GM21717 (cell line): ENCODE data around the gene ANKS1A.
"Not testable (repeated sequence)": the region's sequence is repeated elsewhere in the genome, so short reads cannot be mapped to it uniquely, and the experiment has no call there.

ENCODE experiments used
- ATAC-seq: cut with Tn5 transposase; IDR thresholded peaks from one replicate; pipeline ENCODE4 v1.9.1; 2021; ENCODE audit warnings: mild to moderate bottlenecking, moderate library complexity; ENCODE audit not compliant: unreplicated experiment

Gene ANKS1A, protein sequence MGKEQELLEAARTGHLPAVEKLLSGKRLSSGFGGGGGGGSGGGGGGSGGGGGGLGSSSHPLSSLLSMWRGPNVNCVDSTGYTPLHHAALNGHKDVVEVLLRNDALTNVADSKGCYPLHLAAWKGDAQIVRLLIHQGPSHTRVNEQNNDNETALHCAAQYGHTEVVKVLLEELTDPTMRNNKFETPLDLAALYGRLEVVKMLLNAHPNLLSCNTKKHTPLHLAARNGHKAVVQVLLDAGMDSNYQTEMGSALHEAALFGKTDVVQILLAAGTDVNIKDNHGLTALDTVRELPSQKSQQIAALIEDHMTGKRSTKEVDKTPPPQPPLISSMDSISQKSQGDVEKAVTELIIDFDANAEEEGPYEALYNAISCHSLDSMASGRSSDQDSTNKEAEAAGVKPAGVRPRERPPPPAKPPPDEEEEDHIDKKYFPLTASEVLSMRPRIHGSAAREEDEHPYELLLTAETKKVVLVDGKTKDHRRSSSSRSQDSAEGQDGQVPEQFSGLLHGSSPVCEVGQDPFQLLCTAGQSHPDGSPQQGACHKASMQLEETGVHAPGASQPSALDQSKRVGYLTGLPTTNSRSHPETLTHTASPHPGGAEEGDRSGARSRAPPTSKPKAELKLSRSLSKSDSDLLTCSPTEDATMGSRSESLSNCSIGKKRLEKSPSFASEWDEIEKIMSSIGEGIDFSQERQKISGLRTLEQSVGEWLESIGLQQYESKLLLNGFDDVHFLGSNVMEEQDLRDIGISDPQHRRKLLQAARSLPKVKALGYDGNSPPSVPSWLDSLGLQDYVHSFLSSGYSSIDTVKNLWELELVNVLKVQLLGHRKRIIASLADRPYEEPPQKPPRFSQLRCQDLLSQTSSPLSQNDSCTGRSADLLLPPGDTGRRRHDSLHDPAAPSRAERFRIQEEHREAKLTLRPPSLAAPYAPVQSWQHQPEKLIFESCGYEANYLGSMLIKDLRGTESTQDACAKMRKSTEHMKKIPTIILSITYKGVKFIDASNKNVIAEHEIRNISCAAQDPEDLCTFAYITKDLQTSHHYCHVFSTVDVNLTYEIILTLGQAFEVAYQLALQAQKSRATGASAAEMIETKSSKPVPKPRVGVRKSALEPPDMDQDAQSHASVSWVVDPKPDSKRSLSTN

DNA sequence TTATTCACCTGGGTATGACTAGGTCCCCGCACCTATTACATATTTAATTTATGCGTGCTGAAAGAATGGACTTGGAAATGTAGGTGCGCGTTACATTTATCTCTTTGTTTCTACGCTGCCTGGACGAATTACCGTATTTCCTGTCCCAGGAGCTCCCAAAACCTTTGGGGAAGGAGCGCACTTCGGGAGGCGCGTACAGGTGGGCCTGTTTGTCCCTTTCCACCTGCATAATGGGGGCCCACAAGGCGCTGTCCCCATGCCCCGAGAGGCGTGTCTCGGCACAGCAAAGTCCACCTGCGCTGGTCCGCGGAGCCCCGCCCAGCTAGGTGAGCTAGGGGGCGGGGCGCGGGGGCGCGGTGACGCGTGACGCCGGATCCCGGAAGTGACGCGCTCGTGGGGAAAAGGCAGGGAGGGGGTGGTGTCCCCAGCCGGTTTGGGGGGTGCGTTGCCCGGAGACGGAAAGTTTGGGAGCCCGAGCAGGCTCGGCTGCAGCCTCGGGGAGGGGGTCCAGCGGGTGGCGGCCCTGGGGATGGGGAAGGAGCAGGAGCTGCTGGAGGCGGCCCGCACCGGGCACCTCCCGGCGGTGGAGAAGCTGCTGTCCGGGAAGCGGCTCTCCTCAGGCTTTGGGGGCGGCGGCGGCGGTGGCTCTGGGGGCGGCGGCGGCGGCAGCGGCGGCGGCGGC lies at the start of gene ANKS1A:
Gene ANKS1A, plus strand, starts transcription at position 382 of the 682 bp plus-strand sequence. Its CDS starts 148 bp downstream, at position 530.
- peak; percentile 41 for ATAC-seq

DNA sequence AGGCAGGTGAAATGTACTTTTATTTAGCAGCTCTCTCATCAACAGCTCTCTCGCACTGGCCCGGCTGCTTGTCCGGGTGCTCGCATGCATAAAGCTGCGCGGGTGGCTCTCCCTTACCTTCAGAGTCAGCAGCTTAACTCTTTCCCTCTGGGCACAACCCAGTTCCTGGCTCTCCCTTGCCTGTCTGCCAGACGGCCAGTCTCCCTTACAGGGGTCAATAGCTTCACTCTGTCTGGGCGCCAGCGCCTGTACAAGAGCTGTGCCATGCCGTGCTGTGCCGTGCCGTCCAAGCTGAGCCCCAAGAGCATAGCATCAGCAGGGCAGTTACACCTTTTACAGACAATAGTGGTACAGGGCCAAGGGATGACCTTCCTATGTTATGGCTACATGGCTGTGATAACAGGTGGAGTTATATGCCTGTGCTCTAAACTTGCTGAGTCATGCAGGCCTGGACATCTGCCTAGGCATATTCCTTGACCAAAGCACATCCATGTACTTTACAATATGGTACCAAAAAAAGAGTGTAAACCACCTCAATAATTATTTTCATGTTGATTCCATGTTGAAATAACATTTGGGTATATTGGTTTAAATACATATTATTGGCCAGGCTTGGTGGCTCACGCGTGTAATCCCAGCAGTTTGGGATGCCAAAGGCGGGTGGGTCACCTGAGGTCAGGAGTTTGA lies 49.2 kb upstream of the ANKS1A start:
- ATAC-seq = no peak

DNA sequence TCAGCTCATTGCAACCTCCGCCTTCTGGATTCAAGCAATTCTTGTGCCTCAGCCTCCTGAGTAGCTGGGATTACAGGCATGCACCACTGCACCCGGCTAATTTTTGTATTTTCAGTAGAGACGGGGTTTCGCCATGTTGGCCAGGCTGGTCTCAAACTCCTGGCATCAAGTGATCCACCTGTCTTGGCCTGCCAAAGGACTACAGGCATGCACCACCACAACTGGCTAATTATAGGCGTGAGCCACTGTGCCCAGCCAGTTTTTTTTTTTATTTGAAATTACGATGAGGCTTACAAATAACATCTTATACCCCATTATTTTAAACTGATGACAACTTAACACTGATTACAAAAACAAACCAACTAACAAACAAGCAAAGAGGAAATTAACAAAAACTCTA lies 40.0 kb upstream of the ANKS1A start:
- not testable (repeated sequence) for ATAC-seq

DNA sequence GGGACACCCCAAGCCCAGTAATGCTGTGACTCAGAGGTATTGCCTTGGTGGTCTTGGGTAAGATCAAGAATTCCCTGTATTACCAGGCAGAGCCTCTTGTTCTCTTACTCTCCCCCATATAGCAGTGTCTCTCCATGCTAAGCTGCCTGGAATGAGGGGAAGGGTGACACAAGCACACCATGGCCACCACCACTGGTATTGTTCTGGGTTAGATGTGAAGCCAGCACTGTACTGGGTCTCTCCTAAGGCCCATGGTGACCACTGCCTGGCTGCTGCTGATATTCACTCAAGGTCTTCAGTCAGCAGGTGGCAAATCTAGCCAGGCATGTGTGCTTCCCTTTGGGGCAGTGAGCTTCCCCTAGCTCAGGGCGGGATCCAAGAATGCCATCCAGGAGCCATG lies 37.7 kb upstream of the ANKS1A start:
- ATAC-seq = no peak

DNA sequence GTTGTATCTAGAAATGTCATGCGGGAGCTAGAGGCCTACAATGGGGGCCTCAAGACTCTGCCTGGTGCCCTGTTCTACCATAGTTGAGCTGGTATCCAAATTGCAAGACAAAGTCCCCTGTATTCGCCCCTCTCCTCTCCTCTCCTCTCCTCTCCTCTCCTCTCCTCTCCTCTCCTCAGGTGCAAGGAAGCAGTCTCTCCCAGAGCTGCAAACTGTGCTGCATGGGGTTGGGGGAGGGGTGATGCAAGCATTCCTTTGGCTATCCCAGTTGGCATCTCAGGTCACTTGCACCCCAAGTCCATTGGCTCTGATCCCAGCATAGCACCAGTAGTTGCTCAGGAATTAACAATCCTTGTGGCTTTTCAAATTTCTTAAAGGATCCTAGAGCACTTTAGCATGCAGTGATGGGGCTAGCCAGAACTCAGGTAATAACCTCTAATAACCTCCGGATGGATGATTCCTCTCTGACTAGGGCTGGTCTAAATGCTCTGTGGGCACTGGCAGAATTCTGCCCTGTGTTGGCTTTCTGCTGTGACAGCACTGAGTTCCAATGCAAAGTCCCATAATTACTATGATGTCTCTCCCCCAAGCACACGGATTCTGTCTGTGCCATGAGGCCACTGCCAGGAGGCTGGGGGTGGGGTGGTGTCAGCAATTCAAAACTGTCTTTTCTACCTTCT lies 36.5 kb upstream of the ANKS1A start:
- ATAC-seq = no peak

DNA sequence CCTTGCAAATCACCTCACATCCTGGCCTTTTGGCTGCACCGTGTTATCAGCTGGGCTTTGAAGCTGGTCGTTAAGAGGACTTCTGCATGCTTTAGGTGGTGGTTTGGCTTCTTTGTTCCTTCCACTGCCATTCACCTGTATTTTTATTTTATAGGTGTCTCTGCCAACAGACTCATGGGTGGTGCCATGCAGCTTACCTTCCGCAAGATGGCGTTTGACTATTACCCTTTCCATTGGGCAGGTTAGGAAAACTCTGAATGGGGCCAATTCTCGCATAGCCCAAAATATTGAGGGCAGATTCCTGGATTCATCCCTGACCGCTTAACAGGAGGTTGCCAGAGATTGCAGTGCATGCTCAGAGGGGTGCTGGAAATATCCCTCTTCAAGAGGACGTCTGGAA lies 33.6 kb upstream of the ANKS1A start:
- no peak for ATAC-seq

DNA sequence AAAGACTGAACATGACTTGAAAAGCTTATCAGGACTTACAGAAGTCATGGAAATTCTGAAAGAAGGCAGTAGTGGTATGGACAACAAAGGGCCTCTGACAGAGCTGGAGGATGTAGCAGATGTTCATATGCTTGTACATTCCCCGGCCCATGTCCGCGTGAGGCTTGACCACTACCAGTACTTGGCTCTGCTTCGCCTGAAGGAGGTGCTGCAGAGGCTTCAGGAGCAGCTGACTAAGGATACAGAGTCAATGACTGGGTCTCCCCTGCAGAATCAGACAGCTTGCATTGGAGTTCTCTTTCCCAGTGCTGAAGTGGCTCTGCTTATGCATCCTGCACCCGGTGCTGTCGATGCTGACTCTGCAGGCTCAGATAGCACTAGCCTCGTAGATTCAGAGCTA lies 30.4 kb upstream of the ANKS1A start:
- no peak for ATAC-seq

DNA sequence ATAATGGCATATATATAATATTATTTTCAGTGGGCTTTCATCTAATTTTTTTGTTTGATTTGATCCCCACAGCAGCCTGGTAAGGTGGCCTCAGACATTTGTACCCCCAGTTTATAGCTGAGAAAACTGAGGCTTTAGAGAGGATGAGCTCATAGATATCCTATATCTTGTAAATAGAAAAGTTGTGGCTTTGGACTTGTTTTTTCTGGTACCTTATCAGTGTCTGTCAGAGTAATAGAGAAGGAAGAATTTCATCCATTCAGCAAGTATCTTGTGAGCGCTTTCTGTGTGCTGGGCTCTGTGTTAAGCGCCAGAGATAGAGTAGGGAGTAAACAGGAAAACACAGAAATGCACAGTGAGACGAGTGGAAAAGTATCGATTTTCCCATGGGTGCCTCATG lies 29.1 kb upstream of the ANKS1A start:
- ATAC-seq = no peak

DNA sequence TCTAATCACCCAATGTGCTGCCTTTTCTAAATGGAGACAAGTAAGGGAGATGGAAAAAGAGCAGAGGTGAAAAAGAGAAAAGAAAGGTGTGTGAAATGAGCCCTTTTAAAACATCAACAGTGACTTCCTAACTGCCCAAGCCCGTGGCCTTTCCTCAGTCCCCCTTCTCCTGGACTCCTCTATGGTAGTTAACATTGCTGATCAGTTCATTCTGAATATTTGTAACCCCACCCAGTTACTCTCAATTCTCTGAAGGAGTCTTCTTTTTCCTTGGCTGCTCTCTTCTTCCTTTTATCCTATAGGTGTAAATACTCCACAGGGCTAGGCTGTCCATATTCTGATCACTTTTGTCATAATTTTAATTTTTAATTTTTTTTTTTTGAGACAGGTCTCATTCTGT lies 28.3 kb upstream of the ANKS1A start:
- no peak for ATAC-seq

DNA sequence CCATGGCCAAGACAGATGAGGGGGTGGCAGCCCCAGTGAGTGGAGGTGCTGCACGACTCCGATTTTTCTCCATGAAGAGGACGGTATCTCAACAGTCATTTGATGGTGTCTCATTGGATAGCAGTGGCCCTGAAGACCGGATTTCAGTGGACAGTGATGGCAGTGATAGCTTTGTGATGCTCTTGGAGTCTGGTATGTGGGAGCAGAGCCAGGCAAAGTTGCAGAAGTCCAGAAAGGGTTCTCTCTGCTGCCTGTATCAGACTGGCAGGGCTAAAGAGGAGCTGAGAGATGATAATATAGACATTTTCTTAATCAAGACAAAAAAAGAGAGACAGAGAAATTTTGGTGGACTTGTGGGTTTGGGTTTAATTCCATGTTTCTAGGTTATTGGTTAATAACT lies 25.0 kb upstream of the ANKS1A start:
- no peak for ATAC-seq

DNA sequence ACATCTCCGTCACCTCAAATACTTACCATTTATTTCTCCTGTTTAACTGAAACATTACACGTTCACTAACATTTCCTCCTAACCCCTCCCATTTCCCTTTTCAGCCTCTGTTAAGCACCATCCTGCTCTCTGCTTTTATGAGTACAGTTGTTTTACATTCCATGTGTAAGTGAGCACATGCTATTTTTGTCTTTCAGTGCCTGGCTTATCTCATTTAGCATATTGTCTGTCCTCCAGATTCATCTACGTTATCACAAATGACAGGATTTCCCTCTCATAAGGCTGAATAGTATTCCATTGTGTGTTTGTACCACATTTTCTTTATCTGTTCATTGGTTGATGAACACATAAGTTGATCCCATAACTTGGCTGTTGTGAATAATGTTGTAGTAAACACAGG lies 23.9 kb upstream of the ANKS1A start:
- no peak for ATAC-seq

DNA sequence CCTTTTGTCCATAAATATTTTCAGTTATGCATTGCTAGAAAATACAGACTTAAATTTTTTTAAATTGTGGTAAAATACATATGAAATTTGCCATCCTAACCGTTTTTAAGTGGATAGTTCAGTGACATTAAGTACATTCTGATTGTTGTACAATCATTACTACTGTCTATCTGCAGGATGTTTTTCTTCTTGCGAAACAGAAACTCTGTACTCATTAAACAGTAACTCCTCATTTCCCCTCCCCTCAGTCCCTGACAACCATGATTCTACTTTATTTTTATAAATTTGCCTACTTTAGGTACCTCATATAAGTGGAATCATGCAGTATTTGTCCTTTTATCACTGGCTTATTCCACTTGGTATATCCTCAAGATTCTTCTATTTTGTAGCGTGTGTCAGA lies 22.5 kb upstream of the ANKS1A start:
- no peak for ATAC-seq

DNA sequence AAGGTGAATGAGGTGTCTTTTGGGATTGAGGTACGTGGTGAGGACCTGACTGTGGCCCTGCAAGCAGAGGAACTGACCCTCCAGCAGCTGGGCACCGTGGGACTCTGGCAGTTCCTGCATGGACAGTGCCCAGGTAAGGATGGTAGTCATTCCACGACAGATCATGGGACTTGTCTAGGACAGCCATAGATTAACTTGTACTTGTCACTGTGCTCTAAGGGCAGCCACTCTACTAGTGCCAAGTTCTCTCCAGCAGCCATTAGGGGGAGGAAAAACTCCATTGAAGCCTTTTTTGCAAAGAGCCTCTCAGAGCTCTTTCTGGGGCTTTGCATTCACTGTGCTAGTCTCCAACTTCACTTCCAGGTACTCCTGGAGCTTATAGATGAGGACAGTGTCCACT lies 21.6 kb upstream of the ANKS1A start:
- ATAC-seq = no peak

DNA sequence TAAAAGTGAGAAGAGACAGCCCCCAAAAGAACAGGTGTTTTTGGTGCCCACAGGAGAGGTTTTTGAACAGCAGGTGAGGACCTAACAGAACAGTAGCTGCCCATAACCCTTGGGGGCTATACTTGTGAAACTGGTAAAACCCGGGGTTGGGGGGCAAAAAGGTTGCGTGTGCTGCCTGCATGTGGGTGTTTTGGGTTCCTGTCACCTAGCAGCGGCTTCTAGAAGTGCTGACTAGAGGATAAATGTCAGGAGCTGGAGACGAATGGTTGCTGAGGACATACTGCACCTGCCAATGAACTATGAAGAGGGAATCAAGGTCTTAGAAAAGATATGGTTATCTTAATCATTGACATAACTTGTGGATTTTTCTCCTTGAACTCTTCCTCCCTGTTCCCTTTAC lies 17.2 kb upstream of the ANKS1A start:
- ATAC-seq = no peak

DNA sequence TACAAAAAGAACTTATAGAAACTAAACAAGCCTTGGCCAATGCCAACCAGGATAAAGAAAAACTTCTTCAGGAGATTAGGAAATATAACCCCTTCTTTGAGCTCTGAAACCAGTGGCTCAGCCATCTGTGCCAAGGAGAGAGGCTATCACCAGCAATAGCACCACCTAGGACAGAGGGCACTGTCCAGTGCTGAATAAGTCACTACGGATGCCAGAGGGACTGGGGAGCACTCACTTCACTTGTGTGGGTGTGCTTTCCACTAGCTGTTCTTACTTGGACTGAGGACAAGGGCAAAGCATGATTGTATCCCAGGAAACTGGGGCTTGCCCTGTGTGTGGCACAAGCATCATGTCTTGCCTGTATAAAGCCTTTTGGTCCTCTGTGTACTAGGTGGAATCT lies 16.7 kb upstream of the ANKS1A start:
- ATAC-seq = no peak

DNA sequence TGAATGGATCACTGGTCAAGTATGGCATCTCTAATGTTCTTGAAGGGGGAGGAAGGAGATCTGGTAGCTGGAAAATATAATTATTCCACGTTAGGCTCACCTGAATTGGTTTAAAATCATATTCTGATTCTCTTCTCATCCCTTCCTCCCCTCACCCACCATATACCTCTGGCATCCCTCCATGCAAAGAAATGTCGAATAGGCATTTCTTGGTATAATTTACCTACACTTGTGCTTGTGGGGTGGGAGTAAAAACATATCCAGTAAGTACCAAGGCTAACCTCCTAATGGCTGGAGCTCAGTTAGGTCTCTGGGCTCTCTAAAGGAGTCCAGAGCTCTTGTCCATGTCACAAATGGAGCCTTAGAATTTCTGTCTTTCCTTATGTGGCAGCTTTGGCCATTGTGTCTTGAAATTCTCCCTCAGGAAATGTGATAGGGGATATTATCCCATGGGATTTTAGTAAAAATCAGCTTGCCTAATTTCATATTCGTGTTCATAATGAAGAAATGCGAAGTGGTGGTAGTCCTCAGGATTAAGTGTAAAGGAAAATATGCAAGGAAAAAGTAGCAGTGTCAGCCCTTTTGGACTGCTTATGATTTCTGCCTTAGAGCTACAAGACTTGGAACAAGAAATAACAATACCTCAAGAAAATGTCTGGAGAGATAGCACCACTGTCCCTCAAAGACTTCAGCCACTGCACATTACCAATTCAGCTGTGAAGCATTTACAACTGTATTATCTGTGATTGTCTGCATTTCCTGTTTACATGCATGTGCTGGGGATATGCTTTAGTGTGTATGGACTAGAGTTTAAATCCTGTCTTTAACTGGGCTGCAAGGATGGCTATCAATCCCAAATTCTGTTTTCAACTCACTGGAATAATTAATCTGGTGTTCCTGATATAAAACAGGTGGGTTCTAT lies 13.5 kb upstream of the ANKS1A start:
- ATAC-seq = no peak

DNA sequence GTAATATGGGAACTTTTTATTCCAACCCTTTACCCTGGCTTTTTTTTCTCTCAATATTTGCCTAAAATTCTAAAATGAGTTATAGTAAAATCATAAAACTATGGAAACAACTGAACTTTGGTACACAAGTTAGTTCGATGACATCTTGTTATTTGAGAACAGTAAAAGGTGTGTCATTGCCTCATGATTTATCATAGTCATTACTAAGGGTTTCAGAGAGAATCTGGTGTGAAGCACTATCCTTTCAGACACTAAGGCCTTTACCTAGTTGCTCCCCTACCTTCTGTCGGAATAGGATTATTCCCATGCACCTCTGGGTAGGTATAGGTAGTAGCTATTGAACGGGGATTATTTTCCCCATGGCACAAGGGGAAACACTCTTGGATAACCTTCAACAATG lies 12.6 kb upstream of the ANKS1A start:
- ATAC-seq = no peak

DNA sequence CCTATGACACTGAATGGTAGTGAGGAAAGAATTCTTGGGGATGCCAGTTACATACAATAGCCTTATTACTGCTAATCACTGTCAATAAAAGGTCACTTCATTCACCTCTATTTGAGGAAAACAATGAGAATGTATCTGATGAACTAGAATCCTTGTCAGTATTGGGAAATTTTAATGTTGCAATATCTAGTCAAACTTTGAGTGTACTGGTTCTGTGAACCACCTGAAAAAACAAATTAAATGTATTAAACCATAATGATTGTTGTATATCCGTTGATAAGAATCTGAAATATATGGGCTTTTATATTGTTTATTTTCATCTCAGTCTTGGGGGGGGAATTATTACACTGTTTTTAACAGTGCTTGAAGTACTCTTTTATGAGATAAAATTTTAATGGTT lies 11.8 kb upstream of the ANKS1A start:
- ATAC-seq = no peak
